ENCODE measurements around the gene GEMIN4. TPM values are rescaled to one million over a fixed set of nuclear protein-coding genes. Genes with fewer than 3 reads are reported as not detected.

GEMIN4 gene
- total RNA-seq, result 13.3 and 21.6 TPM in 2 replicates

DNA sequence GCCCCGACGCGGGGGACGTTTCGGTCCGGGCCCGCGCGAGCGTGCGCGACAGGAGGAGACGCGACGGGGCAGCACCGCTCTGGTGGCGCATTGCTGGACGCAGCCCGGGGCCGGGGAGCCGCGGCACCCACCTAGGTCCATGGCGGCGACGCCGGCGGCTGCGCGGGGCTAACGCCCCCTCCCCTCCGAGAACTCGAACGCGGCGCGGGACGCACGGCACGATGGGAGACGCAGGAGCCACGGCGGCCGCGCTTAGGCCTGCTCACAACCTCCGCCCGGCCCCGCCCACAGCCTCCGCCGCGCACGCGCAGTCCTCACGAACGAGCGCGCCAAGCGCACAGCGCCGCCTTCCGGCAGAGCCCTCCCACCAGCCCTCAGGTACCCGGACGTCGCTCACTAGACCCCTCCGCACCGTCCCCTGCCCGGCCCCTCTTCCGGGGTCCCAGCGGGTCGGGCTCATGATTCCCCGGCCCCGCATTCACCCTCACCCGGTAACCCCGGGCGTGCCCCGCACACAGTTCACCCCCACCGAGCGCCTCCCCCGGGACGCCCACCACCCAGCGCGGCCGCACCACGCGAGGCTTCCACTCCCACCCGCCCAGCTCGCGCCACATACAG lies at the start of gene GEMIN4:
Gene GEMIN4 (minus strand): TSS at position 263 of the 618 bp plus-strand sequence. CDS start 122 bp downstream, at position 141.
- peak; percentile 39 for DNase-seq (ENCODE audit: low read depth)
- Histone ChIP-seq H3K4me3 (ENCODE audit: low read depth, low read length) (peak within 1 kb of the TSS; percentile 62), H3K27me3 (ENCODE audit: control insufficient read depth, insufficient read depth, low read length) (no peaks in the 10 kb centered on the region), H3K36me3 (ENCODE audit: control insufficient read depth, insufficient read depth, low read length) (no peaks in the 10 kb centered on the region)
- peak; percentile 91 for TF ChIP-seq CTCF (IDR thresholded peaks at IDR 0.05; ENCODE audit: insufficient read depth, low read length, poor library complexity, severe bottlenecking)

DNA sequence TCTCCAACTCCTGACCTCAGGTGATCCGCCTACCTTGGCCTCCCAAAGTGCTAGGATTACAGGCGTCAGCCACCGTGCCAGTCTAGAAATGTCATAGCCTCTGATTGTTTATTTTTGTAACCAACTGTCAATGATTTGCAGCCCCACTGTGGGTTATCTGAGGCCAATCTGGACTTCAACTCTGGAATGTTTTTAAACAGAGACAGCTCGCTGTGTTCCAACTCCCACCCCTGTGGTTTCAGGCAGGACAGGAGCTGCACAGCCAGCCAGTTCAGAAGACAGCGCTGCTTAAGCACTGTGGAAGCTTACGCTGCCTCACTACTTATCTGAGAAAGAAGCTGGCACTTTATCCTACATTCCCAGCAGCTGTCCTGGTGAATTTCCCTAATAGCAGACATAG lies 49.6 kb upstream of the GEMIN4 start:
- no peaks in the 10 kb centered on the region for H3K27me3 ChIP-seq (ENCODE audit: control insufficient read depth, insufficient read depth, low read length)
- no peak for TF ChIP-seq CTCF (IDR thresholded peaks at IDR 0.05; ENCODE audit: insufficient read depth, low read length, poor library complexity, severe bottlenecking)
- DNase-seq (ENCODE audit: low read depth), result peak; percentile 21
- H3K4me3 ChIP-seq (ENCODE audit: low read depth, low read length), result no peak overlapping the region
- H3K36me3 ChIP-seq (ENCODE audit: control insufficient read depth, insufficient read depth, low read length), result no peaks in the 10 kb centered on the region

GRCh38 chr17:800446-801242 lies 48.6 kb upstream of the GEMIN4 start:
- Histone ChIP-seq H3K4me3 (ENCODE audit: low read depth, low read length) (no peak overlapping the region), H3K27me3 (ENCODE audit: control insufficient read depth, insufficient read depth, low read length) (no peaks in the 10 kb centered on the region), H3K36me3 (ENCODE audit: control insufficient read depth, insufficient read depth, low read length) (no peaks in the 10 kb centered on the region)
- TF ChIP-seq CTCF (IDR thresholded peaks at IDR 0.05; ENCODE audit: insufficient read depth, low read length, poor library complexity, severe bottlenecking), result no peak
- no peak for DNase-seq (ENCODE audit: low read depth)

GRCh38 chr17:799261-799660 lies 47.2 kb upstream of the GEMIN4 start:
- no peak for DNase-seq (ENCODE audit: low read depth)
- Histone ChIP-seq H3K27me3 (ENCODE audit: control insufficient read depth, insufficient read depth, low read length) (no peaks in the 10 kb centered on the region), H3K36me3 (ENCODE audit: control insufficient read depth, insufficient read depth, low read length) (no peaks in the 10 kb centered on the region), H3K4me3 (ENCODE audit: low read depth, low read length) (no peak overlapping the region)
- TF ChIP-seq CTCF (IDR thresholded peaks at IDR 0.05; ENCODE audit: insufficient read depth, low read length, poor library complexity, severe bottlenecking), result no peak

GRCh38 chr17:798246-798645 lies 46.2 kb upstream of the GEMIN4 start:
- no peaks in the 10 kb centered on the region for H3K36me3 ChIP-seq (ENCODE audit: control insufficient read depth, insufficient read depth, low read length)
- H3K27me3 ChIP-seq (ENCODE audit: control insufficient read depth, insufficient read depth, low read length), result no peaks in the 10 kb centered on the region
- DNase-seq (ENCODE audit: low read depth), result no peak
- H3K4me3 ChIP-seq (ENCODE audit: low read depth, low read length), result no peak overlapping the region
- no peak for TF ChIP-seq CTCF (IDR thresholded peaks at IDR 0.05; ENCODE audit: insufficient read depth, low read length, poor library complexity, severe bottlenecking)
